Colonic mucosa (tissue), 4 donors: Measurements from ENCODE around the gene VIL1. TPM values are rescaled to one million over a fixed set of nuclear protein-coding genes. Genes with fewer than 3 reads are reported as not detected.

Experiments used
- DNase-seq: peaks from one replicate; pipeline ENCODE4 v3.0.0-alpha.2; 2020
- H3K27ac ChIP-seq: fragments of 200-600 bp; one replicate; pipeline ENCODE4 v1.8.0; 2021
- H3K27me3 ChIP-seq: fragments of 200-600 bp; one replicate; pipeline ENCODE4 v1.8.0; 2021
- H3K36me3 ChIP-seq: fragments of 200-600 bp; one replicate; pipeline ENCODE4 v1.8.0; 2021
- H3K4me1 ChIP-seq: fragments of 200-600 bp; one replicate; pipeline ENCODE4 v1.8.0; 2021; ENCODE audit warnings: mild to moderate bottlenecking
- H3K4me3 ChIP-seq: fragments of 200-600 bp; one replicate; pipeline ENCODE4 v1.8.0; 2021
- H3K9ac ChIP-seq, 2 donors: one replicate each; pipeline ENCODE4 v1.7.0; 2013; ENCODE audit warnings: control low read depth in 2 of 2, low read depth in 2 of 2, low read length in 2 of 2
- H3K9me3 ChIP-seq: fragments of 200-600 bp; one replicate; pipeline ENCODE4 v1.8.0; 2021
- CTCF ChIP-seq: fragments of 200-600 bp; IDR thresholded peaks from one replicate; pipeline ENCODE4 v1.8.0; 2022; ENCODE audit warnings: antibody characterized with exemption, mild to moderate bottlenecking
- intact Hi-C: fragments of 100-400 bp; cut with DNase I; formaldehyde crosslinking; loops from one replicate; pipeline ENCODE4 v1.14.1; 2022
- total RNA-seq, 2 donors: library from RNA; stranded (reverse); fragmentation: NEBNext Ultra II Directional in 1 of 2; extraction: Animal tissue kit (Norgen Biotek cat#: 25700) in 1 of 2; gene quantifications; one replicate each; pipeline ENCODE4 v1.2.1, GENCODE V29; 2021
- donor health status: healthy.
- donor health status: DM: no; HTN: no; CAD: no.
- donor health status: DM: no; HTN: no; CAD: no.

VIL1 gene
- total RNA-seq, 2 donors from 2014 or later = 545 to 634 TPM

GRCh38 chr2:218465987-218466633 is 47.2 kb downstream of the VIL1 start:
- no peak for TF ChIP-seq CTCF
- no peaks in the 10 kb centered on the region for H3K36me3 ChIP-seq
- no peak overlapping the region for H3K4me3 ChIP-seq
- no peaks in the 10 kb centered on the region for H3K9me3 ChIP-seq
- H3K9ac ChIP-seq = no peak overlapping the region
- H3K4me1 ChIP-seq = no peaks in the 10 kb centered on the region
- intact Hi-C loops = loop anchor here (5.0 kb wide), 2 partner anchors 59 to 164 kb away; no protein-coding TSS in a partner anchor
- H3K27ac ChIP-seq = no peak overlapping the region
- DNase-seq = no peak
- no peaks in the 10 kb centered on the region for H3K27me3 ChIP-seq

- no peaks in the 10 kb centered on the region for H3K9me3 ChIP-seq
- no peaks in the 10 kb centered on the region for H3K27me3 ChIP-seq
- no peak for TF ChIP-seq CTCF
- H3K27ac ChIP-seq = no peak overlapping the region
- intact Hi-C loops = no loop called here
- no peak for DNase-seq
- H3K4me3 ChIP-seq = no peak overlapping the region
- H3K4me1 ChIP-seq = no peaks in the 10 kb centered on the region
- H3K9ac ChIP-seq = no peak overlapping the region
- peaks cover 2% of the 10 kb centered on the region for H3K36me3 ChIP-seq
Measured at GRCh38 chr2:218470448-218470847, 51.5 kb downstream of the VIL1 start.

GRCh38 chr2:218471036-218471435 is 52.1 kb downstream of the VIL1 start:
- peaks cover 5% of the 10 kb centered on the region for H3K36me3 ChIP-seq
- no peaks in the 10 kb centered on the region for H3K9me3 ChIP-seq
- no peaks in the 10 kb centered on the region for H3K27me3 ChIP-seq
- TF ChIP-seq CTCF = no peak
- H3K4me3 ChIP-seq = no peak overlapping the region
- intact Hi-C loops = no loop called here
- H3K9ac ChIP-seq = no peak overlapping the region
- DNase-seq = no peak
- H3K4me1 ChIP-seq = no peaks in the 10 kb centered on the region
- no peak overlapping the region for H3K27ac ChIP-seq

GRCh38 chr2:218471982-218472381 is 53.1 kb downstream of the VIL1 start:
- no peak for DNase-seq
- no peaks in the 10 kb centered on the region for H3K9me3 ChIP-seq

GRCh38 chr2:218472988-218473387 is 54.1 kb downstream of the VIL1 start:
- H3K9ac ChIP-seq = no peak overlapping the region
- no peak overlapping the region for H3K4me3 ChIP-seq
- no peaks in the 10 kb centered on the region for H3K9me3 ChIP-seq
- no peak overlapping the region for H3K27ac ChIP-seq
- intact Hi-C loops = no loop called here
- H3K36me3 ChIP-seq = peaks cover 5% of the 10 kb centered on the region
- H3K4me1 ChIP-seq = no peaks in the 10 kb centered on the region
- no peaks in the 10 kb centered on the region for H3K27me3 ChIP-seq
- no peak for DNase-seq
- no peak for TF ChIP-seq CTCF

More at GRCh38 chr2:218471982-218472381, 53.1 kb downstream of the VIL1 start:
- no peak overlapping the region for H3K9ac ChIP-seq
- intact Hi-C loops = no loop called here
- no peaks in the 10 kb centered on the region for H3K4me1 ChIP-seq
- H3K4me3 ChIP-seq = no peak overlapping the region
- TF ChIP-seq CTCF = no peak
- no peaks in the 10 kb centered on the region for H3K27me3 ChIP-seq
- peaks cover 5% of the 10 kb centered on the region for H3K36me3 ChIP-seq
- H3K27ac ChIP-seq = no peak overlapping the region
